Jurkat, Clone E6-1 (cell line): ENCODE data around the gene SOX9.

Experiments used
- DNase-seq: peaks from one replicate; pipeline ENCODE4 v3.0.0-alpha.2; 2011; ENCODE audit warnings: low read depth, low spot score
- H3K4me3 ChIP-seq: 2 replicates; pipeline ENCODE4 v1.5.1; 2011; ENCODE audit warnings: mild to moderate bottlenecking, low read length, control low read depth, moderate library complexity

The SOX9 gene

DNA sequence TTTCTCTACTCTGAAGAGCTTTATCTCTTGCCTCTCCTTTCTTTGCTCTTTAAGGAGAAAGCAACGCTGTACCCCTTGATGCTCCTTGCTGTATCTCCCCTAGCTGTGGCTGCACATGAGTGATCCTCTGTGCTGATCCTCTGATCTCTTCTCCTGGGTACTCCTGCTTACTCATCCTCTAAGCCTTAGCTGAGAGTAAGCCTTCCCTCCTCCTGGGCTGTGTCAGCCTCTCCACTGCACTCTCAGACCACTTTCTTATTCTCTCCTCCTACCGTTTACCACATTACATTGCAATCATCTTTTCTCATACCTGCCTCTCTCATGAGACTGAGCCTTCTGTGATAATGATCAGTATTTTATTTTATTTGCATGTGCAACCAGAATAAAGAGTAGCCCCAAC lies 25.1 kb downstream of the SOX9 start:
- no peak overlapping the region for H3K4me3 ChIP-seq
- no peak for DNase-seq

GRCh38 chr17:72146371-72146770 lies 25.6 kb downstream of the SOX9 start:
- no peak for DNase-seq
- H3K4me3 ChIP-seq, result no peak overlapping the region

DNA sequence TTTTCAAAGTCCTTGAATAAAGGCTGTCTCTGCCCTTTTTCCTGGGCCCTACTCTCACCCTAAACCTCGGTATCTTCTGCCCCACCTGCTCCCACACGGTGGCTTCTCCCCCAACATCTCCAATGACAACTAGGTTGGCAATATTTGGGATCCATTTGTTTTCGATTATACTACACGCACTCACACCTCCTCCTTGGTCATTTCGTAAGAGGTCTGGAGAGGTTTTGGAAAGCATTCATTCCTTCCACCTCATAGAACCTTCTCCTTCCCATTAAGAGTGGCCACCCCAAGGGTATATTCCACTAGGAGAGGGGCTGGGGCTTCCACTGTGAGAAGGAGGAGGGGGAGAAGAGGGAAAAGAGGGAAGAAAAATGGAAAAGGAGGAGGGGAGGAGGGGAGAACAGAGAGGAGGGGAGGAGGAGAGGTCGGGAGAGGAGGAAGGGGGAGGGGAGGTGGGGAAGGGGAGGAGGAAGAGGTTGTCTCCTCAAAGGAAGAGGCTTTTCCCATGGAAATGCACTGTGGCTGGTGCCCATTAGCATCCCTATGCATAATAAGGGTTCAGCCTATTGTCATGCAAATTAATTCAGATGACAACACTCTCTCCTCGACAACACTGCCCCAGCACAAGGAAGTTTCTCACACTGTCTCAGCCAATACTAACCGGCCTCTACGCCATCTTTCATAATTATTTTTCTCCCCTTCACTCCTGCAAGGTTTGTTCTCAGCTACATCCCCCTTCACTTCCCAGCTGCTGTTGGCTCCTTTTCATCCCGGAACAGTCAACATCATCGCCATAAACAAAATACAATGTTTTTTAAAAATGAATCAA lies 30.0 kb downstream of the SOX9 start:
- DNase-seq, result no peak
- no peak overlapping the region for H3K4me3 ChIP-seq

DNA sequence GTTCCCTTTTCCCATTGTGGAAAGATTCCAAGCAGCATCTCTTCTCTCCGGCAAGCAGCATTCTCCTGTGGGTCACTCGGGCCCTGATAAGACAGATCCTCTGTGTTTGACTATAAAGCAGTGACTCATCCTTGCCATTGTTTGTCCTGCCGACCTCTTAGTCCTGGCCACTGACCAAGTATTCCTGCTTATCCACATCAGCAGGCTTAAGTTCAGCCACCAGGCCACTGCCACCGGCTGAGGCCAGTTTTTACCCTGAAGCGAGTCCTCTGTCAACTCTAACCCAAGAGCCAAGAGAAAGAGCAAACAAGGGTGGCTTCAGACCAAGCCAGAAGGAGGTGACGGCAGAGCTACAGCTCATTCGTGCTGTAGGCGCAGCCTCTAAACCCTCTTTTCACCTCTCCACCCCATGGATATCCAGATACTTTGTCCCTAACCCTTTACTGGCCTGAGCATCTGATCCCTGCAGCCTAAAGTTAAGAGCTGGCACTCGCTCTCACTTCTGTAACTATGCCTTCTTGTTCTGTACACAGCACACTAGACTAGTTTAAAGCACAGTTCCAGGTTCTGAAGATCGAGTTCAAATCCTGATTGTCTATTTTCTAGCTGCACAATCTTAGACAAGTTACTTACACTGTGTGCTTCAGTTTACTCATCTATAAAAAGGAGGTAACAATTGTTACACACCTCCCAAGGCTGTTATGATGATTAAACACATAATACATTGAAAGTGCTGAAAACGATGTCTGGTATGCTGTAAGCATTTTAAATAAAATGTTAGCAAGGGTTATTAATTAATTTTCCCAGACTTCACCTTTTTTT lies 31.0 kb downstream of the SOX9 start:
- no peak for DNase-seq
- H3K4me3 ChIP-seq, result no peak overlapping the region

DNA sequence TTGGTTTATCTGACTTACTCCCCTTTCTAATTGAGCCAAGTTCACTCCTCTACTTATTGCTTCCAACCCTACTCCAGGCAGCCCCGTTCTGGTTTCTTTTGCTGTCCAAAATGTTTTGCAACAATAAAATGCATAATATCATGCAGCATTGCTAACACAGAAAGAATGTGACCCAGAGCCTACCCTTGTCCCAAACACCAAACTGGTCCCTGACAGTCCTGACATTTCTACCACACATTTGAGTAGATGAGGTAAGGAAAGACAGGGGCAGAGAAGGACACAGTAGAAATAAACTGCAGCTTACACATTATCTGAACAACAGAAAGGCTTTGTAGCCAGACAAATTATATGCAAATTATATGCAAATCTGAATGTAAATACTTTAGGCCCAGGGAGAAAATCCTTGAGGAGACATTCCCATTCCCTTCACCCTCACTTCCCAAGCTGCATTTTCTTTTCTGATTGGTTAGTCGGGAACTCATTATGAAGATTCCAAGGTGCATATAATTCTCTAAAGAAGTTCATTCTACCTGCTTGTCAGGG lies 31.6 kb downstream of the SOX9 start:
- no peak overlapping the region for H3K4me3 ChIP-seq
- no peak for DNase-seq

DNA sequence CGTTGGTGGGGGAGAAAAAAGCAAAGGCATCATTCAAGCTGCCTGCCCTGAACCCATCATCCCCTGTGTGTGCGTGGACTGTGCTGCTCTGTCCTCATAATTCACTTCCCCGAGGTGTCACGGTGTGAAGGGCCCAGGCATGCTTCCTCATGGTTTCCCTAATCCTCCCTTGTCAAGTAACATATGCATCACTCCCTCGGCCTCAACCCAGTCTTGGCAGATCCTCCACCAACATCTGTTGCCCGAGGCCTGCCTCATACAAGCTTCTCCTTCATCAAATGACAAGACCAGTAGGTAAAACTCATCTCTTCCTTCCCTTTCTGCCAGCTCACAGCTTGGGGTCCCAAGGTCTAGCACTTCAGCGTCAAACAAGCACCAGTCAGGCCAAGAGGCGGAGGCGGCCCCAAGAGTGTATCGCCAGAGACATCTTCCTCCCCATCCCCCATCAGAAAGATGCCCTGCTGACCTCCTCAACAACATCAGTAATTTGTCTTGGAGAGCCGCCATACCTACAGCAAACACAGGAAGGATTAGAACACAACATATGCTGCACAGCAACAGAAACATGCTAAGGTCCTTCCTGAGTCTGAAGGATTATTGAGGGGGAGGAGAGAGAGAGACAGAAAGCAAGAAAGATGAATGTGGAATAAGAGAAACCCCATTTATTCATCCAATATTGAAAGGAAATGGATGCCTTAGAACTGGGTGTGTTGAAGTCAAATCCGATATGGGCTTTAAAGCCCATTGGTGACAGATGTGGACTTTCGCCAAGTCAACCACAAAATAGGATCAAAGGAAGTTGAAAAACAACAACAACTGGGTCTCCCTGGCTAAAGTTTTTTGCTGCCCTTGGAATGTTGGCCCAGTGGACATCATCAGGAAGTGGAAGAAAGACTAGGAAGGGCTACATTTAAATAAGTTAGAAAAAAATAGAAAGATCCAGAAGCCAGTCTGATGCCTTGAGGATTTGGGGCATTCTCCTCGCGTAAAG lies 38.4 kb downstream of the SOX9 start:
- no peak for DNase-seq
- H3K4me3 ChIP-seq, result no peak overlapping the region

- no peak for DNase-seq
- no peak overlapping the region for H3K4me3 ChIP-seq
Observed at GRCh38 chr17:72162569-72162968, 41.7 kb downstream of the SOX9 start.

DNA sequence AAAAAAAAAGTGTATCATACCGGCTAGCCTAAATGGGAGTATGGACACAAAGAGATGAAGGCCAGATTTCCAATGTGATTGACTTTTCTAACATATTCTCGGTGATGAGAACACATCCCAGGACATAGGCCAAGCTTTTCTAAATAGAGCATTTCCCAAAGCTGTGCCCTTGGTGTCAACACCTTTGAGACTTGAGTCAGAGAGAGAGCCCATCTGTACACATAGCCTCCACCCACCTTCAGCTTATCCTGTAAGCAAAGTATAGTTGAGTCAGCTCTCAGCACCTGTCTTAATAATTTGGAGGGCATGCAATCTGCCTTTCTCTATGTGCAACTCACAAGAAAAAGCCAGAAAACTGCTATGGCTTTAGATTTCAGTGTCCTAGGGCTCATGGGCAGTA lies 42.7 kb downstream of the SOX9 start:
- no peak for DNase-seq
- H3K4me3 ChIP-seq, result no peak overlapping the region

- H3K4me3 ChIP-seq, result no peak overlapping the region
- DNase-seq, result no peak
Observed at GRCh38 chr17:72164158-72164739, 43.4 kb downstream of the SOX9 start.

- no peak overlapping the region for H3K4me3 ChIP-seq
- DNase-seq, result no peak
Observed at GRCh38 chr17:72165192-72165866, 44.5 kb downstream of the SOX9 start.

DNA sequence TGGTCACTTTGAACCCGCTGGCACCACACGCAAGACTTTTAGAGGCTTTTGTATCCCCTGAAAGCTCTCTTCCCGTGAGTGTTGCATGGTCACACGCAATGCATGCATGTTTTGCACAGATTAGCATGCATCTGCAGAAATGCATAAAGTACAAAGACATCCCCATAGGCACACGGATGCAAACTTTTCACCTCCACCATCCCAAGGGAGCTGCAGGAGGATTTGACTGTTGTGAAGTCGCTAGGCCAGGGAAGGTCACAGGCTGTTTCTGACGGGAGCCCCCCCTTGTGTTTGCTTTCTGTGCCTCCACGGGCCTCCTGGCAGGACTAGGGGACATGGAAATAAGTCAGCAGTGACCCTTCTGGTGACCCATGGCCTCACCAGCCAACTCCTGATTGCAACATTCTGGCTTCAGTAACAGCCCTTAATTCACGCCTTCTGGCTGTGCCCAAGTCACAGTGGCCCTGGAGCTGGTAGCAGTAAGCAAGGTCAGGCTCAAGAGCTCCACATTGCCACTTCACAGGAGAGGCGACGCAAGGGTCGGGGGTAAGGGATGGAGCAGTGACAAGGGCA lies 45.1 kb downstream of the SOX9 start:
- DNase-seq, result no peak
- no peak overlapping the region for H3K4me3 ChIP-seq

GRCh38 chr17:72167593-72167992 lies 46.8 kb downstream of the SOX9 start:
- DNase-seq, result no peak
- H3K4me3 ChIP-seq, result no peak overlapping the region

- DNase-seq, result no peak
- H3K4me3 ChIP-seq, result no peak overlapping the region
Observed at GRCh38 chr17:72169823-72170222, 49.0 kb downstream of the SOX9 start.

DNA sequence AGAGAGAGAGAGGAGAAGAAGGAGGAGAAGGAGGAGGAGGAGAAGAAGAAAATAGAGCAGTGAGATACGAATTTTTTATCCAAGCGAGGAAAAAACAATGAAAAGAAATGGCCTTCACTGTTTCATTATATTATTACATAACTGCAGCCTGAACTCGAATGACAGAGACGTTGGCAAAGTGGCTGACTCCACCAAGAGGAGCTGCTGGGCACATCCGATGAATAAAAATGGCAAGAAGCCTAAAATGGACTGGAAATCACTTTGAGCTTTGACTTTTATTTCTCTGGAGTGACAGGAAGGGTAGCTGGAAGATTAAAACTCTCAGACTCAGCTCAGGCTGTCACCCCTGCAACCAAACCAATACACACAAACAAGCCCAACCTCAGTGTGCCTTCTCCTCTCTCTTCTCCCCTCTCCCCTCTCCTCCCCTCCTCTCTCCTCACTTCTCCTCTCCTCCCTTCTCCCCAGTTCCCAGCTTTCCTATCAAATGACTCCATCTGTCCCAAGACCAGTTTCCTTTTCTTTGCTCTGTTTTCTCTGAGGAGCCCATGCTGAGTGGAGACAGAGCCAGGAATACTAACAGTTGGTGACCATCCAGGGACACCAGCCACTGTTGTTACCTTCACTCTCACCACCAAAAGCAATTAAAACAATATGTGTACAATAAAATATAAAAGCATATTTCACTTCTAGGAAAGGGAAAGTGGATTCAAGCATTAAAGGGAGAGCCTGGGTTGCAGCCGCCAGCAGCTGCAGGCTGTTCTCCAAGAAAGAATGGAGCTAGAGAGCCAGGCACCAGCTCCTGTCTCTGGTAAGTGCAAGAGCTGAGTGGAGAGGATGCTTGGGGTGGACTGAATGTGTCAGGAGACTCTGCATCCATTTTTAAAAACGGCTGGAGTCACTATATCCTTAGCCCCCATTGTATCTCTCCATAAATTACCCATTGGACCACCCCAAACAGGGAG lies 51.2 kb downstream of the SOX9 start:
- no peak overlapping the region for H3K4me3 ChIP-seq
- no peak for DNase-seq

GRCh38 chr17:72173499-72174116 lies 52.8 kb downstream of the SOX9 start:
- no peak for DNase-seq
- H3K4me3 ChIP-seq, result no peak overlapping the region

DNA sequence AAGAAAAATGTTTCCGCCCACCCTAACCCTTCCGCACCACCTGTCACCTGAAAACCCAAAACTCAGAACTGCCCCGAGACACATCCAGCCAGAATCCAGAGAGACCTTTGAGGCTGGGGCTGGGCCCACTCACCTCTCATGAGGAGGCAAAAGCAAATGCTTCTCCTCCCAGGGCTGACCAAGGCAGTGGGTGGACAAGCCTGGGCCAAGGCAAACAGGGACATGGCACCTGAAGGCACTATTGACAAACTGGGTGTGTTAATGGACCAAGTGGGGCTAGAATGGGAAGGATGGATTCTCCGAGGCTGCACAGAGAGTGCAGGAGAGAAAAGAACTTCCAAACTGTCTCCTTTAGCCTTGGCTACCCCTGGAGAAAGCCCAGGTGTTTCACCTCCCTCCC lies 54.4 kb downstream of the SOX9 start:
- DNase-seq, result no peak
- no peak overlapping the region for H3K4me3 ChIP-seq
